GM20431 (cell line): Measurements from ENCODE around the gene CHRM2.

Experiments used
- in situ Hi-C: fragments of 300-500 bp; cut with MseI, MboI; formaldehyde crosslinking; loops from one replicate; pipeline ENCODE4 v1.15.0; 2020; ENCODE audit warnings: low sequenced_read_pairs; ENCODE audit not compliant: unreplicated experiment

The CHRM2 gene

DNA sequence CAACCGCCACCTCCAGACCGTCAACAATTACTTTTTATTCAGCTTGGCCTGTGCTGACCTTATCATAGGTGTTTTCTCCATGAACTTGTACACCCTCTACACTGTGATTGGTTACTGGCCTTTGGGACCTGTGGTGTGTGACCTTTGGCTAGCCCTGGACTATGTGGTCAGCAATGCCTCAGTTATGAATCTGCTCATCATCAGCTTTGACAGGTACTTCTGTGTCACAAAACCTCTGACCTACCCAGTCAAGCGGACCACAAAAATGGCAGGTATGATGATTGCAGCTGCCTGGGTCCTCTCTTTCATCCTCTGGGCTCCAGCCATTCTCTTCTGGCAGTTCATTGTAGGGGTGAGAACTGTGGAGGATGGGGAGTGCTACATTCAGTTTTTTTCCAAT lies 146.6 kb downstream of the CHRM2 start:
- in situ Hi-C loops: no loop called here

DNA sequence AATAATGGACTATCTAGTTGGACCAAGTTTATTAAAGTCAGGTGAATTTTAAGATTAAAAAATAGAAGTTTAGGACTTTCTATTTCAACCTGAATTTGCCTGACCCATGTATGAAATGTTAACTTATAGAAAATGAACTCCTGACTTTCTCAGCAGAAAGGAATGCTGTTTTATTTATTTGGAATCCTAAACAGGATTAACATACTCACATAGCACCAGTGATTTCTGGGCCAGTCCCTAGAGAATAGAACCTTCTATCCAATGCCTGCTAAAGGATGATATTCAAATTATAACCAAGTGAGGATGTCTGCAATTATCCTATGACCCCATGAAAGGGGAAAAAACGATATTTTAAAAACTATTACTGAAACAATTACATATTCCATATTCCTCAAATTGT lies 148.8 kb downstream of the CHRM2 start:
- in situ Hi-C loops: no loop called here

DNA sequence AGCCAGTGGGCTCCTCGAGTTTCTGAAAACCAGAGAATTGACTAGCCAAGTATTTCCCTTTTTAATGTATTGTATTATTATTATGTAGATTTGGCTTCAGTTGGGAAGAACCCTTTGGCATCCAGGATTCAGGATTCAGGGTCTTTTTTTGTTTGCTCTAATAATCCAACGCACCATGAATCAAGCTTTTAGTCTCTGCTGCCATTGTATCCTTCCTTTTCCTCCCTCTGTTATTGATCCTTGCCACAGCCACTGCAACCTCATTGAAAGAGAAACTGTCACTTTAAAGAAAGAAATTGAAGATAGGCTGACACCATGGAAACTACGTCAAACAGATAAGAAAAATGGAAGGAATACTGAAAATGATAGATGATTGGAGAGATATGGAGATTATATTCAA lies 150.0 kb downstream of the CHRM2 start:
- in situ Hi-C loops: no loop called here

DNA sequence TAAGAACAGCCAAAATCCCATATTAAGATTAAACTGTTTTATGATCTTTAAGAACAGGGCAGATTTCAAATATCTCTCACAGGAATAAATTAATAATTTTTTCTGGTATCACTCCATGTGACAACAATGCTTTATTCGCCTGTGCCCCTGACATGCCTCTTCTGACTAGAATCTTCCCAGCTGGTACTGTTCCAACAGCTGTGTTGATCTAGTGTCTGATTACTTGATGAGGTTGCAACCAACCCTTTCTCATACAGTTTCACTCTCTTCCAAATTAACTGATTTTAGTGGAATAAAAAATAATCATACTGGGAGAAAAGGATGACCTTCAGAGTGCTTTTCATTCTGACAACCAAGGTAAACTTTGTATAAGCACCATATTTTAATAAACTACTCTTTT lies 151.9 kb downstream of the CHRM2 start:
- in situ Hi-C loops: no loop called here

DNA sequence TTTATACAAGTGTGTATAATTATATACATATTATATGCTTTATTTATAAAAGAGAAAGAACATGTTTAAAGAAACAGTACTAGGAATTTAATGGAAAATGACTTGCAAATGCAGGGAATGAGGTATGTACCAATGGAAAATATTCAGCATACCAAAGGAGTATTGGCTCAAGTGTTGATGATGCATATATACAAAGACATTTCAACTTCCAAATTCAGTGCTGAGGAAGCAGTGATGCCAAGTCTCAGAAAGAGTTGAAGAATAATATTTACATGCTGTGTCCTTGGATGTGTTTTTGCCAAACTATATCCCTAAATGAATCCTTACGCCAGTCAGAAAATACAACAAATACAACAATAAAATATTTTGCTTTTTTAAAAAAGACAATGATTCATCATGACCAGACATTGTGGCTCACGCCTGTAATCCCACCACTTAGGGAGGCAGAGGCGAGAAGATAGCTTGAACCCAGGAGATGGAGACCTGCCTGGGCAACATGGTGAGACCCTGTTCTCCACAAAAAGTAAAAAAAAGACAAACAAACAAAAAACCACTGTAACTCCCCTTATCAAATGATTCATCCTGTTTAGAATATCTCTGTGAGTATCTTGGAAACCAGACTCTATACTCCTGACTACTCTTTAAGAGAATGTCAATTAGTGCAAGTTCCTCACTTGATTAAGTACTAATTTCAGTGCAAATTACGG lies 157.2 kb downstream of the CHRM2 start:
- in situ Hi-C loops: no loop called here

DNA sequence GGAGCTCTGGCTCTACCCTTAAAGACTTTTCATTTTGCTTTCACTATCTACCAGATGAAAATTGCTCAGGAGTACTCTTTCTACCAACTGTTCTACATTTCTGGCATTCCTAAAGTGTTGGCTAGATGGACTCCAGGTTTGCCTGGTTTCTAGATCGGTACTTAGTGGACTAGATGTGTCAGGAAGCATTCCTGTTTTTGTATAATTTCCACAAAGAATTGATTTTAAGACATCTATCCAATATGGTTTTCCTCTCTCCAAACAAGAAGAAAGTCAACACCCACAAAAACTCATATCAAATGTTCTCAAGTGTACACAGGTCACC lies 157.7 kb downstream of the CHRM2 start:
- in situ Hi-C loops: no loop called here

DNA sequence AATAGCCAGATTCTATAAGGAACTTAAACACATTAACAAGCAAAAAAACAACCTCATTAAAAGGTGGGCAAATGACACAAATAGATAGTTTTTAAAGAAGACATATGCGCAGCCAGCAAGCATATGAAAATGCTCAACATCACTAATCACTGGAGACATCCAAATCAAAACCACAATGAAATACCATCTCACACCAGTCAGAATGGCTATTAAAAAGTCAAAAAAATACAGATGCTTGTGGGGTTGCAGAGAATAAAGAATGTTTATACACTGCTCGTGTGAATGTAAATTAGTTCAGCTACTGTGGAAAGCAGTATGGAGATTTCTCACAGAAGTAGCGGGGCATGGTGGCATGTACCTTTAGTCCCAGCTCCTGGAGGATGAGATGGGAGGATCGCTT lies 164.0 kb downstream of the CHRM2 start:
- in situ Hi-C loops: no loop called here

DNA sequence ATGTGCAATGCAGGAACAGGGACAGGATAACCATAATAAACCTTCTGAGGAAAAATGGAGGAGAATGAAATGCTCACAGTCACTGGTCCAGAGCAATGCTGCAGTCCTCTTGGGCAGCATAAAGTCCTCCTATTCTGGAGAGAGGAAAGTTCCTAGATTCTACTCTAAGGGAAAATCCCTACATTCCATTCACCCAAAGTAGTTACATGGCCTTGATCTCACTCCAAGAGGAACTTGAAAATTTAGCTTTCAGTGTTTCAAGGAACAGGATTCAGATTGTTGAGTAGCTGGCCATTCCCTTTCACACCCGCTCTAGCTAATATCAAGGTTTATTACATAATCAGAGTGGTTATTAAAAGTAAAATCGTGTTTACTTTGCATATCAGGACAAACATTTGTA lies 168.3 kb downstream of the CHRM2 start:
- in situ Hi-C loops: no loop called here

DNA sequence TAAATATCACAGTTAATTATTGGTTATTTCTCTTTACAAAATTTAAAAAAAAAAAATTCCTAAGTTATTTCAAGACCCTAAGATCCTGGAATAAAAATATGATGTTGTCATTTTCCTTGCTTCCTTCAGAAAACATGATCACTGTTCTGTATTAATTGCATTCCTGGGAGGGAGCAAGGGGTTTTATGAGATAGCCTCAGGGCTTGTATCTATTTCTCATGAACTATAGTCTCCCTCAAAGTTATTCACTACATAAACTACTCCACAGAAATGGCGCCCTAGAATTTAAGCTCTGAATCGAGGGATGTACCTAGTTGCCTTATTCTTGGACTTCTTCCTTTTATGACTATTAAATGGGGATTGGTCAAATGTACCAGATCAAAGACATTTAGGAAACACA lies 170.3 kb downstream of the CHRM2 start:
- in situ Hi-C loops: no loop called here

DNA sequence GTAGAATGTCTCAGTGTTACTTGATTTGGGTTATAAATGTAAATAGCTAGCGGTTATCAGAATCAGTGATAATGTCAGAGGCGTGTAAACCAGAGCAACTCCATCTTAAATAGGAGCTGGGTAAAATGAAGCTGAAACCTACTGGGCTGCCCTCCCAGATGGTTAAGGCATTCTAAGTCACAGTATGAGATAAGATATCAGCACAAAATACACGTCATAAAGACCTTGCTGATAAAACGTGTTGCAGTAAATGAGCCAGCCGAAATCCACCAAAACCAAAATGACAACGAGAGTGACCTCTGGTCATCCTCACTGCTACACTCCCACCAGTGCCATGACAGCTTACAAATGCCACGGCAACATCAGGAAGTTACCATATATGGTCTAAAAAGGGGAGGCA lies 172.3 kb downstream of the CHRM2 start:
- in situ Hi-C loops: no loop called here

DNA sequence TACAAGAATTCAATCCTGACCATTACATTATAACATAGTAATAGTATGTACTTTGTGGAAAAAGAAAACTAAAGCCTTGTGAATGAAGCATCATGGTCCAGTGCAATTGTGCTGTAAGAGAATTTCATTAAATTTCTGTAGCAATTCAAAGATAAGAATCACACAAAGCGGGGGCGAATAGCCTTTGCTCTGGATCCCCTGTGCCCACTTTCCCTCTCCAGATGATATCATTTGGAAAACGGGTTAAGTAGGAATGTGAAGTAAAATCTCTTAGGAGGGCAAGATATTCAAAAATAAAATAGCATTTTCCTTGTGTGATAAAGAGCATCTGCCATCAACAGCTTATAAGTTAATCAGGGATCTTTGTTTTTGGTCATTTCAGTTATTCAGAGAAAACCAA lies 177.1 kb downstream of the CHRM2 start:
- in situ Hi-C loops: no loop called here

DNA sequence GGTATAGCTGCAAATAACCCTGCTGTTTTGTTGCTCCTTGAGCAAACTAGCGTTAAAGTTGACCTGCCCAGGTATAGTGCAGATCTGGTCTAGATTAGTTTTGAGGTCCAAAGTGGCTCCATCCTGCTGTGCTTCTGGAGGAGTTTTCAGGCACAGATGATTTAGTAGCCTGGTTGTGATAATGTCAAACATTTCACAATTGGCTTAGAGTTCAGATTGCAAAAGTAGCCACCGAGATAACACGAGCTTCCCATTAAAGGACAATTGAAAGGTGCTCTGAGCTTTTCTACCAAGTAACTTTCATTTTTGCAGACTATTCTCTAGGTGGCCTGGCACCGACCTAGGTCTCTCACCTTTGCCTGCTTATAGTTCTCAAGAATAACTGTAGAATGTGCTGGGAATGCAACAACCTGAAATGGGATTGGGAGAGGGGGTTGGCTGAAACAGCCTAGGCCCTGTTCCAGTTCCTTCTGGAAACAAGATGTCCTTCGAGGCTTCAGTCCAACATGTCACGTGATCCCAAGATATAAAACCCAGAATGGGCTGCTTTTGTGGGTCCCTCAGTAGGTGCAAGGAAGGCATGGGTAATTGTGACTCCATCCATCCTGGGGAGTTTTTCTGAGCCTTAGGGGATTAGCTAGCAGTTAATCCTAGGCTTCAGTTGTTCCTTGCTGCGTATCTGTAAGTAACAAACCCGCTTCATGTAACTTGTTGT lies 201.0 kb downstream of the CHRM2 start:
- in situ Hi-C loops: no loop called here
